HepG2 (cell line): Measurements from ENCODE around the gene EPHA10.

ENCODE experiments used
- CTCF ChIP-seq: sonication (generic); formaldehyde crosslinking; IDR thresholded peaks from 2 replicates; pipeline ENCODE4 v1.5.0; 2020; ENCODE audit warnings: mild to moderate bottlenecking, missing genetic modification reagents, moderate library complexity
- MEIS2 ChIP-seq: sonication (generic); formaldehyde crosslinking; IDR thresholded peaks from 2 replicates; pipeline ENCODE4 v1.9.0; 2021; ENCODE audit warnings: mild to moderate bottlenecking, missing genetic modification reagents
- PAX8 ChIP-seq: sonication (generic); formaldehyde crosslinking; IDR thresholded peaks from 2 replicates; pipeline ENCODE4 v1.8.0; 2022; ENCODE audit warnings: mild to moderate bottlenecking, missing genetic modification reagents, borderline replicate concordance
- RAD21 ChIP-seq: fragments of 450-650 bp; formaldehyde crosslinking; IDR thresholded peaks from 2 replicates; pipeline ENCODE4 v1.5.0; 2020; ENCODE audit warnings: mild to moderate bottlenecking
- RNF2 ChIP-seq: fragments of 450-650 bp; conservative IDR thresholded peaks from 2 replicates; pipeline ENCODE4 v1.6.1; 2016; ENCODE audit warnings: low read depth
- ZNF616 ChIP-seq: sonication (generic); formaldehyde crosslinking; IDR thresholded peaks from 2 replicates; pipeline ENCODE4 v1.5.0; 2020; ENCODE audit warnings: low read depth, mild to moderate bottlenecking, missing genetic modification reagents
- TF ChIP-seq, protein P1 (sequence below): fragments of 450-650 bp; IDR thresholded peaks from 2 replicates; pipeline ENCODE4 v1.6.1; 2016

DNA sequence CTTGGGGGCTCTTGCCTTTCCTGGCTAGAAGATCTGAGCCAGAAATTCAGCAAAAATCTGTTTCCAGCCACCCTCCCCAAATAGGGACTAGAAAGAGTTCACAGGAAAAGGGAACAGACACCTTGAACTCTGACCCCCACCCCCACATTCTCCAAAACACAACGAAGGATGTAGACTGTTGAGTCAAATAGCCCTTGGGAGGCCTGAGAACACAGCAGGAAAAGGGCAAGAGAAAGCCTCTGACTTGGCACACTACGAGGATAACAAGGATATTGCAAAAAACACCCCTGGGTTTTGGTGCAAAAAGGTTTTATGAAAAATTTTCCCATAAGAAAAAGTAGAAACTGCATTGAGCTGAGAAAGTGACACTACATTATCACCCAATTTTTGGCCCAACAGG lies 45.0 kb upstream of the EPHA10 start:
- TF ChIP-seq PAX8 (CRISPR knock-in tag) (no peak), RNF2 (no peak), CTCF (CRISPR knock-in tag) (no peak), ZNF616 (CRISPR knock-in tag) (no peak), MEIS2 (no peak), RAD21 (CRISPR knock-in tag) (no peak)
- TF ChIP-seq, protein P1, sequence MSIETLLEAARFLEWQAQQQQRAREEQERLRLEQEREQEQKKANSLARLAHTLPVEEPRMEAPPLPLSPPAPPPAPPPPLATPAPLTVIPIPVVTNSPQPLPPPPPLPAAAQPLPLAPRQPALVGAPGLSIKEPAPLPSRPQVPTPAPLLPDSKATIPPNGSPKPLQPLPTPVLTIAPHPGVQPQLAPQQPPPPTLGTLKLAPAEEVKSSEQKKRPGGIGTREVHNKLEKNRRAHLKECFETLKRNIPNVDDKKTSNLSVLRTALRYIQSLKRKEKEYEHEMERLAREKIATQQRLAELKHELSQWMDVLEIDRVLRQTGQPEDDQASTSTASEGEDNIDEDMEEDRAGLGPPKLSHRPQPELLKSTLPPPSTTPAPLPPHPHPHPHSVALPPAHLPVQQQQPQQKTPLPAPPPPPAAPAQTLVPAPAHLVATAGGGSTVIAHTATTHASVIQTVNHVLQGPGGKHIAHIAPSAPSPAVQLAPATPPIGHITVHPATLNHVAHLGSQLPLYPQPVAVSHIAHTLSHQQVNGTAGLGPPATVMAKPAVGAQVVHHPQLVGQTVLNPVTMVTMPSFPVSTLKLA = no peak
